22Rv1 (cell line): Measurements from ENCODE around the gene RELL1.

Source experiments
- ZFX ChIP-seq: fragments of 450-650 bp; IDR thresholded peaks from 2 replicates; pipeline ENCODE4 v1.6.1; 2017; ENCODE audit warnings: antibody characterized with exemption, borderline replicate concordance
- TF ChIP-seq, protein P1 (sequence below): fragments of 450-650 bp; IDR thresholded peaks from 2 replicates; pipeline ENCODE4 v1.5.1; 2017; ENCODE audit warnings: mild to moderate bottlenecking

GRCh38 chr4:37663552-37663951 is 22.6 kb downstream of the RELL1 start:
- TF ChIP-seq, protein P1, sequence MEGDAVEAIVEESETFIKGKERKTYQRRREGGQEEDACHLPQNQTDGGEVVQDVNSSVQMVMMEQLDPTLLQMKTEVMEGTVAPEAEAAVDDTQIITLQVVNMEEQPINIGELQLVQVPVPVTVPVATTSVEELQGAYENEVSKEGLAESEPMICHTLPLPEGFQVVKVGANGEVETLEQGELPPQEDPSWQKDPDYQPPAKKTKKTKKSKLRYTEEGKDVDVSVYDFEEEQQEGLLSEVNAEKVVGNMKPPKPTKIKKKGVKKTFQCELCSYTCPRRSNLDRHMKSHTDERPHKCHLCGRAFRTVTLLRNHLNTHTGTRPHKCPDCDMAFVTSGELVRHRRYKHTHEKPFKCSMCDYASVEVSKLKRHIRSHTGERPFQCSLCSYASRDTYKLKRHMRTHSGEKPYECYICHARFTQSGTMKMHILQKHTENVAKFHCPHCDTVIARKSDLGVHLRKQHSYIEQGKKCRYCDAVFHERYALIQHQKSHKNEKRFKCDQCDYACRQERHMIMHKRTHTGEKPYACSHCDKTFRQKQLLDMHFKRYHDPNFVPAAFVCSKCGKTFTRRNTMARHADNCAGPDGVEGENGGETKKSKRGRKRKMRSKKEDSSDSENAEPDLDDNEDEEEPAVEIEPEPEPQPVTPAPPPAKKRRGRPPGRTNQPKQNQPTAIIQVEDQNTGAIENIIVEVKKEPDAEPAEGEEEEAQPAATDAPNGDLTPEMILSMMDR: no peak
- no peak for TF ChIP-seq ZFX
